Rectal smooth muscle tissue (tissue), 1 donor: ENCODE results near the gene MLIP.
"Not testable (repeated sequence)": the region's sequence is repeated elsewhere in the genome, so short reads cannot be mapped to it uniquely, and the experiment has no call there.

Source experiments
- H3K27ac ChIP-seq: one replicate; pipeline ENCODE4 v1.7.0; 2013; ENCODE audit warnings: low read depth, low read length, inconsistent platforms
- H3K27me3 ChIP-seq: one replicate; pipeline ENCODE4 v1.7.0; 2013; ENCODE audit warnings: low read length; ENCODE audit not compliant: control insufficient read depth, insufficient read depth
- H3K36me3 ChIP-seq: one replicate; pipeline ENCODE4 v1.7.0; 2013; ENCODE audit warnings: low read length; ENCODE audit not compliant: control insufficient read depth, insufficient read depth
- H3K4me1 ChIP-seq: one replicate; pipeline ENCODE4 v1.7.0; 2013; ENCODE audit warnings: low read length; ENCODE audit not compliant: control insufficient read depth, insufficient read depth
- H3K4me3 ChIP-seq: one replicate; pipeline ENCODE4 v1.7.0; 2013; ENCODE audit warnings: low read length
- H3K9ac ChIP-seq: one replicate; pipeline ENCODE4 v1.7.0; 2013; ENCODE audit warnings: low read length

Gene MLIP

DNA sequence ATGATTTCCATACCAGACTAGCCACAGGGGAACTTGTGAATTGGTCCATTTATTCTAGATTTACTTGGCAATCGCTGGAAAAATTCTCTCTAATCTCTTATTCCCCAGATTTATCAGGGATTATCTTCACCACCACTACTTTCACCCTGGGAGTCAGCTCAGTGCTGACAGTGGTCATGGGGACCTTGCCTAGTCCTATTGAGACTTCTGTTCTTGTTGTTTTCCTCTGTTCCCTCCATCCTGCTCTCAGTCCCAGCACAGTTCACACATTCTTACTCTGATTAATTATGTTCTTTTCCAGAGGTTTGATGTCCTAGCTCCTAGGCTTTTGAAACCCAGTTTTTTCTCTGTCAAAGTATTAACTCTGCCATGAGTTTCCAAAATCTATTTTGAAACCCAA, 103.0 kb downstream of the MLIP start:
- no peaks in the 10 kb centered on the region for H3K4me1 ChIP-seq
- no peaks in the 10 kb centered on the region for H3K27me3 ChIP-seq
- no peak overlapping the region for H3K27ac ChIP-seq
- H3K9ac ChIP-seq, result no peak overlapping the region
- no peaks in the 10 kb centered on the region for H3K36me3 ChIP-seq
- H3K4me3 ChIP-seq, result no peak overlapping the region

DNA sequence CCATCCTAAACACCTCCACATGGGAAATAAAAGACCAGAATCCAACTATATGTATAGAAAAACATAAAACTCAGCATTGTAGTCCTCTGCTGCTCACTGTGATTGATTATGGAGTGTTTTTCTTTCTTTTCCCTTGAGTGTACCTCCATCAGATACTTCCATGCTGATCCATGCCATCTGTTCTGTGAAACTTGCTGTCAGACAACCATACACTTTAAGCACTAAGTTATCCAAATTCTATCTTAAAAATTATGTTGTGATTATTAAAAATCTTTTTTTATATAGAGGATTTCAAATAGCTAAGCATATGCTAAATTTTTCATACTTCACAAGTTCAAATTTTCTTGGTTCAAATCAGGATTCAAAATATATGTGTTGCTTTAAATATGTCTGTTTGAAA, 105.1 kb downstream of the MLIP start:
- Histone ChIP-seq H3K36me3 (no peaks in the 10 kb centered on the region), H3K4me1 (no peaks in the 10 kb centered on the region)

DNA sequence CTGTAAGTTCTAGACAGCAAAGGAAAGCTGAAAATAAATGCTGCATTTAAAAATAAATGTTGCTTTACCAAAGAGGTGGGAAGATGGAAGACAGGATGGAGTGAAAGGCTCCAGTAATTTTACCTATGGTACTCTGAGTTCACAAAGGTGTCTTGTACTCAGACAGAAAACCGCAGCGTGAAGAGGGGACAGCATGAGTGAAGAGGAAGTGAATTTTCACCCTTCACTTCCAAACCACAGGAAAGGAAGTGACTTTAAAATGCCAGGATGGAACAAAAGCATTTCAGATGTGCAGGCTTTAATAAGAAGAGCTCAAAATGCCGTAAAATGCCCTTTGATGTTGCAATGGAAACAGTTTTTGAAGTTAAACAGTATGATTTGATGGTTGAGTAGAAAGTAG, 105.8 kb downstream of the MLIP start:
- Histone ChIP-seq H3K36me3 (no peaks in the 10 kb centered on the region), H3K27ac (no peak overlapping the region), H3K9ac (no peak overlapping the region), H3K4me1 (no peaks in the 10 kb centered on the region), H3K27me3 (no peaks in the 10 kb centered on the region), H3K4me3 (no peak overlapping the region)

More for the DNA sequence above, 105.1 kb downstream of the MLIP start:
- Histone ChIP-seq H3K27me3 (no peaks in the 10 kb centered on the region), H3K27ac (no peak overlapping the region), H3K4me3 (no peak overlapping the region), H3K9ac (no peak overlapping the region)

DNA sequence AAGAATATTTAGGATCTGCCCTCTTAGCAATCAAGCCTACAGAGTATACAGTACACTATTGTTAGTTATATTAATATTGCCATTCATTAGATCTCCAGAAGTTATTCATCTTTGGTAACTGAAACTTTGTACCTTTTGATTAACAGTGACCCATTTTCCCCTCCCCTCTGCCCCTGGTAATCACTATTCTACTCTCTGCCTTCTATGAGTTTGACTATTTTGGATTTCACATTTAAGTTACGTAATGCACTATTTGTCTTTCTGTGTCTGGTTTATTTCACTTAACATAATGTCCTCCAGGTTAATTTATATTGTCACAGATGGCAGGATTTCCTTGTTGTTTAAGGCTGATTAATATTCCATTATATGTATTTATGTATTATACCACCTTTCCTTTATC, 111.0 kb downstream of the MLIP start:
- Histone ChIP-seq H3K36me3 (no peaks in the 10 kb centered on the region), H3K4me3 (no peak overlapping the region), H3K27ac (no peak overlapping the region), H3K27me3 (no peaks in the 10 kb centered on the region), H3K4me1 (no peaks in the 10 kb centered on the region), H3K9ac (no peak overlapping the region)

DNA sequence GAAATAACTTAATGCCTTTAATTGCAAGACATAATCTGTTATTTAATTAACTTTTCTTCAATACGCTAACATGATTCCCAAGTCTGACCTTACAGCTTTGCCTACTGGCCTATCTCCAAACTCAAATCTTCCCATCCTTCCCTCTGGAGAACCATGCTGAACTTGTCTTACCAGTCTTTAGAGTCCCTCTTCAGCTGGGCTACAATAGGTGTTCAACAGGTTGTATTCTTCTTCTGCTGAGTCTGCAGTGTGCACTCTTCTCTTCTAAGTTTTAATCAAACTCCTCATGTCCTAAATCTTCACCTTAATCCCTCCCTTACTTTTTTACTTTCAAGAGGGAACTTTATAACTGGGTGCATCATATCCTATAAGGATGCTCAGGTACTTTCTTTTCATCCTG, 121.5 kb downstream of the MLIP start:
- H3K4me1 ChIP-seq, result no peaks in the 10 kb centered on the region
- no peak overlapping the region for H3K4me3 ChIP-seq
- H3K27me3 ChIP-seq, result no peaks in the 10 kb centered on the region
- no peak overlapping the region for H3K27ac ChIP-seq
- H3K9ac ChIP-seq, result no peak overlapping the region
- no peaks in the 10 kb centered on the region for H3K36me3 ChIP-seq

DNA sequence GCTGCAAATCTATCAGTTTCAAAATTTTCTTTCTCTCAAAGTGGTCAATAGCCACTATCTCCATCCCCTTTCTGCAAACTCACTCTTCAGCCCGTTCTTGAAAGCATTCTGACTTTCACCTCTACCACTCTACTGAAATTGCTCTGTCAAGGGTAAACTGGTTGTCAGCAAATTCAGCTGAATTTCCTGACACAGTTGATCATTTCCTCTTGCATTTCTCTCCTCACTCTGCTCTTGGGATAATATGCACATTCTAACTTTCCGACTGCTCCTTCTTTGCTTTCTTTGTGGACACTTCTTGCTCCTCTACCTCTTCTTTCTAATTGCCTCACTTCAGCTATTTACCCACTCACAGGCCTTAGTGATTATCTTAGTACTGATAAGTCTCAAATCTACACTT, 123.3 kb downstream of the MLIP start:
- H3K27ac ChIP-seq, result no peak overlapping the region
- H3K4me3 ChIP-seq, result no peak overlapping the region
- no peaks in the 10 kb centered on the region for H3K4me1 ChIP-seq
- no peaks in the 10 kb centered on the region for H3K36me3 ChIP-seq
- no peaks in the 10 kb centered on the region for H3K27me3 ChIP-seq
- H3K9ac ChIP-seq, result no peak overlapping the region

DNA sequence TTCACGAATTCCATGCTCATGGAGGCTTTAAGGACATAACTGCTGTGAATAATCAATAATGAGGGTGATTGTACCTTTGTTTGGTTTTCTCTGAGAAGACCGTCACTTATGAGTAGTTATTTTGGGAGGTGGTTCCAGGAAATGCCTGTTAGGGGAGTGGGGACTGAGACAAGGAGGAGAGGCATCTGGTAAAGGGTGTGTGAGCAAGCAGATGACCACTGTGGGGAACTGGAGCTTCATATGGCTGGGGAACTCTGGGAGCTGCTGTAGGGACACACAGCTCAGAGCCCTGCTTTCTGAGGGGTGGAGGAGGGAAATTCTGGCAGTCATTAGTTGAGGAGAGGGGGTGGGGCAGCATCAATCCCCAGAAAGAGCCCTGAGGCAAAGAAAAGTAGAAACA, 125.7 kb downstream of the MLIP start:
- H3K27ac ChIP-seq, result no peak overlapping the region
- no peaks in the 10 kb centered on the region for H3K36me3 ChIP-seq
- no peaks in the 10 kb centered on the region for H3K4me1 ChIP-seq
- no peak overlapping the region for H3K4me3 ChIP-seq
- no peak overlapping the region for H3K9ac ChIP-seq
- no peaks in the 10 kb centered on the region for H3K27me3 ChIP-seq

DNA sequence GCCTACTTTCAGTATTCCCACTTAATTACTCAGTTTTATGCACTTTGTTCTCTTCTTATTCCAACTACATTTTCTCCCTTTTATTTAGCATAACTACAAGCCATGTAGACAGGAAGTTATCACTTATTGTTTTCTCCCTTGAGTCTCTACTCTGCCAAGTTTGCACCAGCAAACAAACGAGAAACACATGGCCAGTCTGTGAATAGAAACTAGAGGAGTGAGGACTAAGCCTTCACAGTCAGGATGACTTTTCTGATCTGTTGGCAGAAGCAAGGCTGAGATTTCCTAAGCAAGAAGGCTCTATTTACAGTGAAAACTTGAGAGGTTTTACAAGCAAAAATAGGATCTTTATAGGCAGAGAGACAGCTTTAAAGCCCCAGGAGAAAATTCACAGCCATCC, 127.2 kb downstream of the MLIP start:
- no peaks in the 10 kb centered on the region for H3K27me3 ChIP-seq
- H3K27ac ChIP-seq, result no peak overlapping the region
- H3K36me3 ChIP-seq, result no peaks in the 10 kb centered on the region
- H3K4me1 ChIP-seq, result no peaks in the 10 kb centered on the region
- no peak overlapping the region for H3K9ac ChIP-seq
- H3K4me3 ChIP-seq, result no peak overlapping the region

DNA sequence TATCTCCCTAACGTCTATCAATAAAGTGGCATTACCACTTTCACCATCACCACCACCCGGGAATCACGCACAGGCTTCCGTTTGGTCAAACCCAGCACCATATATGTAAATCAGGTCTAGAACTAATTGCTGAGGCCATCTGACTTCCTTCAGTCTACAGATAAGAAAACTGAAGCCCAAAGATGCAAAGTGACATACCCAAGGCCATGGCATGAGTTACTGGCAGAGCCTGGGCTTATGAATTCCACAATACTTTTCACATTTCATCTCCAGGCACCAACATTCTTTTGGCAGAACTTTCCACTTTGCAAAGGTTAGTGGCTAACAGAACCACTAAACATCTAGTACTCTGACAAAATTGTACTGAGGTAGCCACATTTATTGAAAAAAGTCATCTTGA, 132.5 kb downstream of the MLIP start:
- H3K27ac ChIP-seq, result no peak overlapping the region
- H3K27me3 ChIP-seq, result no peaks in the 10 kb centered on the region
- H3K4me1 ChIP-seq, result no peaks in the 10 kb centered on the region
- H3K36me3 ChIP-seq, result no peaks in the 10 kb centered on the region
- H3K4me3 ChIP-seq, result no peak overlapping the region
- H3K9ac ChIP-seq, result no peak overlapping the region

DNA sequence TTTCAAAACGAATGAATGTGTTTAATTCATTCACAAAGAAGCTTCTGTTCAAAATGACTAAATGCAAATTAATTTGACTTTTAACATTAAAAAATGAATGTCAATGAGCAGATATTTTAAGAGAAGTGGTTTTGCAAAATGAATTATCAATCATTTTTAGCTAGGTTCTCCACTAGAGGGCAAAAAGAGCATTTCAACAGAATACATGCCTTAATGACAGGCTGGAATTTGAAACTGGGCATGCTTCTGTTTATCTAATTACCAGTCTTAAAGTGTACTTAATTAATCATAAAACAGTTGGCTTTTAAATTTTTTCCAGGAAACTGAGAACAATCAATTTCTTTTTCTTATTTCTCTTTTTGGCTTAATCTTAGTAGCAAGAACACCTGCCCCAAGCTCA, 133.2 kb downstream of the MLIP start:
- Histone ChIP-seq H3K27ac (no peak overlapping the region), H3K36me3 (no peaks in the 10 kb centered on the region), H3K4me1 (no peaks in the 10 kb centered on the region), H3K4me3 (no peak overlapping the region), H3K9ac (no peak overlapping the region), H3K27me3 (no peaks in the 10 kb centered on the region)

DNA sequence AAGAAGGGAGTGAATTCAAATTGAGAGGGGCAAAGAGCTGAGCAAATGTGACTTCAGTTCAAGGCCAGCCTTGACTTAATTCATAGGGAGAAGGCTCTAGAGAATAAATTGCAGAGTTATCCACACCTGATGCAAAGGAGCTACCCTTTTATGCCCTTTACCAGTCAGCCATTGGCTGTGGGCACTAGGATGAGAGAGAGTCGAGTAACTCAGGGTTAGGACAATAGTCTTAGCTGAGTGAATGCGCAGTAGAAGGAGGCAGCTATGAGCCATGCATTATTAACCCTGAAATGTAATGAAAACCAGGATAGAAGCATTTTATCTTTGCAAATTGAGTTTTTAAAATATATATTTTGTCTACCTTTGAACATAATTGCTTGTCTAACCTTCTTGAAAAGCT, 134.0 kb downstream of the MLIP start:
- Histone ChIP-seq H3K9ac (no peak overlapping the region), H3K36me3 (no peaks in the 10 kb centered on the region), H3K4me1 (no peaks in the 10 kb centered on the region), H3K27me3 (no peaks in the 10 kb centered on the region), H3K27ac (no peak overlapping the region), H3K4me3 (no peak overlapping the region)

DNA sequence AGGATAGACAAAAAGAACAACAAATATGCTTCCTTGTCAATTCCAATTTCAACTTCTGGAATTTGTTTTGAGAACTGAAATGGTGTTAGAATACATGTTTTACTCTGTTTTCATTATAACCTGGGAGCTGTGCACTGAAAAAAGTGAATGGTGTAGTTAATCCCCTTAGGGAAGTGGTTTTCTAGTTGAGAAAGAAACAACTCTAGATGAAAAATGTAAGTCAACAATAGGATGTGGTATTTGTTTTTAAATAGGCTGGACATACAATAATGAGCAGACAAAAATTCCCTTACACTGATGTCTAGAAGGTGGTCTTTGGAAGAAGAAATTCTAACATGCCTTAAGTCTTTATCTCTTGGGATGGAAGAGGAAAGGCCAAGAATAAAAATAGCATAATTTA, 137.1 kb downstream of the MLIP start:
- no peak overlapping the region for H3K27ac ChIP-seq
- no peak overlapping the region for H3K9ac ChIP-seq
- H3K36me3 ChIP-seq, result no peaks in the 10 kb centered on the region
- no peak overlapping the region for H3K4me3 ChIP-seq
- no peaks in the 10 kb centered on the region for H3K4me1 ChIP-seq
- no peaks in the 10 kb centered on the region for H3K27me3 ChIP-seq

DNA sequence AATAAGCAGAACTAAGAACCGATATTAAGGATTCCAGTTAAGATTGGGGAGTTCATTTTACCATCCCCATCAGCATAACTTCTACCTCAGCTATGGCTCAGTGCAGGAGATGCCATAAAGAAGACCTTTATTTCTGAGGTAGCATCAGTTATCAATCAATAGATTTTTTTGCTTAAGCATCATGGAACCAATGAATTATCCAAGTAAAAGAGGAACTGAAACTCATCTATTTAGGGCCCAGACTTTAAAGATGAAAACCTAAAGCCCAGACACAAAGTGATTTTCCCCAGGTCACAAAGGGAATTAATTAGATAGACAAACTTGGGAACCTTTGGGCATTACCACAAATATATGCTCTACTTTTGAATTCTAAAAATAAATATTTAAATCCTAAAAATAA, 137.8 kb downstream of the MLIP start:
- H3K9ac ChIP-seq, result no peak overlapping the region
- no peaks in the 10 kb centered on the region for H3K36me3 ChIP-seq
- H3K4me1 ChIP-seq, result no peaks in the 10 kb centered on the region
- no peak overlapping the region for H3K27ac ChIP-seq
- H3K4me3 ChIP-seq, result no peak overlapping the region
- no peaks in the 10 kb centered on the region for H3K27me3 ChIP-seq

DNA sequence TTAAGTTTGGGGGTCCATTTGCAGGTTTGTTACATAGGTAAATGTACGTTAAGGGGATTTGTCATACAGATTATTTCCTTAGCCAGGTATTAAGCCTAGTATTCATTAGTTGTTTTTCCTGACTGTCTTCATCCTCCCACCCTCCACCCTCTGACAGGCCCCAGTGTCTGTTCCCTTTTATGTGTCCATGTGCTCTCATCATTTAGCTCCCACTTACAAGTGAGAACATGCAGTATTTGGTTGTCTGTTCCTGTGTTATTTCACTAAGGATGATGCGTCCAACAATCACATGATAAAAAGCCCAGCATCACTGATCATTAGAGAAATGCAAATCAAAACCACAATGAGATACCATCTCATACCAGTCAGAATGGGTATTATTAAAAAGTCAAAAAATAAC, 138.6 kb downstream of the MLIP start:
- H3K9ac ChIP-seq, H3K4me1 ChIP-seq, H3K4me3 ChIP-seq, H3K27ac ChIP-seq, H3K27me3 ChIP-seq, H3K36me3 ChIP-seq: not testable (repeated sequence)
